Measurements from ENCODE around the gene HMGB4. TPM values are rescaled to one million over a fixed set of nuclear protein-coding genes. Genes with fewer than 3 reads are reported as not detected.

HMGB4 gene
- total RNA-seq, 4 donors from 2014 or later: not detected

- no peak overlapping the region for H3K27ac ChIP-seq
- no peaks in the 10 kb centered on the region for H3K4me1 ChIP-seq
- intact Hi-C loops (cut with DNase I; ENCODE audit: low total_unique reads): no loop called here
- no peaks in the 10 kb centered on the region for H3K9me3 ChIP-seq
- peaks cover 10% of the 10 kb centered on the region for H3K27me3 ChIP-seq
- WGBS, 2 donors (ENCODE audit: low coverage in 1 of 2): 72 to 100% methylated on average over 2 to 10 of the region's 10 CpGs
- no peaks in the 10 kb centered on the region for H3K36me3 ChIP-seq
- no peak overlapping the region for H3K4me3 ChIP-seq
- no peak for DNase-seq
- TF ChIP-seq POLR2A (IDR thresholded peaks at IDR 0.05) (no peak), EP300 (IDR thresholded peaks at IDR 0.05; ENCODE audit: low read depth) (no peak), CTCF (IDR thresholded peaks at IDR 0.05) (no peak), POLR2AphosphoS5 (IDR thresholded peaks at IDR 0.05) (no peak)
- in situ Hi-C loops (cut with MboI; ENCODE audit: low pct_ligation_motif_present in 1 of 4, low pct_unique_long_range_greater_than_20kb in 1 of 4, low sequenced_read_pairs in 3 of 4): no loop called here
Measured at GRCh38 chr1:33819290-33819912, 44.5 kb upstream of the HMGB4 start.

- no peaks in the 10 kb centered on the region for H3K36me3 ChIP-seq
- no peak overlapping the region for H3K4me3 ChIP-seq
- in situ Hi-C loops (cut with MboI; ENCODE audit: low pct_ligation_motif_present in 1 of 4, low pct_unique_long_range_greater_than_20kb in 1 of 4, low sequenced_read_pairs in 3 of 4): no loop called here
- intact Hi-C loops (cut with DNase I; ENCODE audit: low total_unique reads): no loop called here
- H3K27me3 ChIP-seq: peaks cover 10% of the 10 kb centered on the region
- H3K4me1 ChIP-seq: no peaks in the 10 kb centered on the region
- no peak for DNase-seq
- no peaks in the 10 kb centered on the region for H3K9me3 ChIP-seq
- TF ChIP-seq EP300 (IDR thresholded peaks at IDR 0.05; ENCODE audit: low read depth) (no peak), POLR2A (IDR thresholded peaks at IDR 0.05) (no peak)
- 35 to 49% methylated on average over 6 to 7 of the region's 7 CpGs for WGBS, 2 donors (ENCODE audit: low coverage in 1 of 2)
- no peak overlapping the region for H3K27ac ChIP-seq
Measured at GRCh38 chr1:33819913-33820311, 44.0 kb upstream of the HMGB4 start.

GRCh38 chr1:33820804-33821203, 43.1 kb upstream of the HMGB4 start:
- H3K9me3 ChIP-seq: no peaks in the 10 kb centered on the region
- in situ Hi-C loops (cut with MboI; ENCODE audit: low pct_ligation_motif_present in 1 of 4, low pct_unique_long_range_greater_than_20kb in 1 of 4, low sequenced_read_pairs in 3 of 4) (no loop called here), intact Hi-C loops (cut with DNase I; ENCODE audit: low total_unique reads) (no loop called here)
- no peak overlapping the region for H3K4me3 ChIP-seq
- no peaks in the 10 kb centered on the region for H3K36me3 ChIP-seq
- H3K27me3 ChIP-seq: peaks cover 10% of the 10 kb centered on the region
- TF ChIP-seq POLR2A (IDR thresholded peaks at IDR 0.05): no peak
- TF ChIP-seq POLR2AphosphoS5 (IDR thresholded peaks at IDR 0.05): no peak
- TF ChIP-seq CTCF (IDR thresholded peaks at IDR 0.05): no peak
- no peak for TF ChIP-seq EP300 (IDR thresholded peaks at IDR 0.05; ENCODE audit: low read depth)
- H3K27ac ChIP-seq: no peak overlapping the region
- DNase-seq: no peak
- H3K4me1 ChIP-seq: no peaks in the 10 kb centered on the region
- 68 to 79% methylated on average over 2 to 5 of the region's 5 CpGs for WGBS, 2 donors (ENCODE audit: low coverage in 1 of 2)

- peaks cover 9% of the 10 kb centered on the region for H3K27me3 ChIP-seq
- no peaks in the 10 kb centered on the region for H3K9me3 ChIP-seq
- no peak overlapping the region for H3K4me3 ChIP-seq
- intact Hi-C loops (cut with DNase I; ENCODE audit: low total_unique reads): no loop called here
- TF ChIP-seq POLR2A (IDR thresholded peaks at IDR 0.05) (no peak), POLR2AphosphoS5 (IDR thresholded peaks at IDR 0.05) (no peak), CTCF (IDR thresholded peaks at IDR 0.05) (no peak), EP300 (IDR thresholded peaks at IDR 0.05; ENCODE audit: low read depth) (no peak)
- no peak for DNase-seq
- in situ Hi-C loops (cut with MboI; ENCODE audit: low pct_ligation_motif_present in 1 of 4, low pct_unique_long_range_greater_than_20kb in 1 of 4, low sequenced_read_pairs in 3 of 4): no loop called here
- no peaks in the 10 kb centered on the region for H3K36me3 ChIP-seq
- no peak overlapping the region for H3K27ac ChIP-seq
- no peaks in the 10 kb centered on the region for H3K4me1 ChIP-seq
- WGBS, 2 donors (ENCODE audit: low coverage in 1 of 2): 90 to 100% methylated on average over 4 to 6 of the region's 6 CpGs
Measured at GRCh38 chr1:33821291-33821690, 42.6 kb upstream of the HMGB4 start.

- H3K27ac ChIP-seq: no peak overlapping the region
- in situ Hi-C loops (cut with MboI; ENCODE audit: low pct_ligation_motif_present in 1 of 4, low pct_unique_long_range_greater_than_20kb in 1 of 4, low sequenced_read_pairs in 3 of 4) (no loop called here), intact Hi-C loops (cut with DNase I; ENCODE audit: low total_unique reads) (no loop called here)
- DNase-seq: no peak
- H3K27me3 ChIP-seq: peaks cover 5% of the 10 kb centered on the region
- H3K36me3 ChIP-seq: no peaks in the 10 kb centered on the region
- H3K4me3 ChIP-seq: no peak overlapping the region
- 64% methylated on average over 5 of the region's 6 CpGs; no CpG with 5 or more reads in 1 of the 2 donors for WGBS, 2 donors (ENCODE audit: low coverage in 1 of 2)
- TF ChIP-seq POLR2AphosphoS5 (IDR thresholded peaks at IDR 0.05) (no peak), EP300 (IDR thresholded peaks at IDR 0.05; ENCODE audit: low read depth) (no peak), POLR2A (IDR thresholded peaks at IDR 0.05) (no peak), CTCF (IDR thresholded peaks at IDR 0.05) (no peak)
- H3K4me1 ChIP-seq: no peaks in the 10 kb centered on the region
- H3K9me3 ChIP-seq: no peaks in the 10 kb centered on the region
Measured at GRCh38 chr1:33822396-33822795, 41.5 kb upstream of the HMGB4 start.
